ENCODE measurements around the gene TTF1. TPM values are rescaled to one million over a fixed set of nuclear protein-coding genes. Genes with fewer than 3 reads are reported as not detected.

The TTF1 gene
- total RNA-seq, 2 experiments from 2014 or later = 29.7 to 30.5 TPM

DNA sequence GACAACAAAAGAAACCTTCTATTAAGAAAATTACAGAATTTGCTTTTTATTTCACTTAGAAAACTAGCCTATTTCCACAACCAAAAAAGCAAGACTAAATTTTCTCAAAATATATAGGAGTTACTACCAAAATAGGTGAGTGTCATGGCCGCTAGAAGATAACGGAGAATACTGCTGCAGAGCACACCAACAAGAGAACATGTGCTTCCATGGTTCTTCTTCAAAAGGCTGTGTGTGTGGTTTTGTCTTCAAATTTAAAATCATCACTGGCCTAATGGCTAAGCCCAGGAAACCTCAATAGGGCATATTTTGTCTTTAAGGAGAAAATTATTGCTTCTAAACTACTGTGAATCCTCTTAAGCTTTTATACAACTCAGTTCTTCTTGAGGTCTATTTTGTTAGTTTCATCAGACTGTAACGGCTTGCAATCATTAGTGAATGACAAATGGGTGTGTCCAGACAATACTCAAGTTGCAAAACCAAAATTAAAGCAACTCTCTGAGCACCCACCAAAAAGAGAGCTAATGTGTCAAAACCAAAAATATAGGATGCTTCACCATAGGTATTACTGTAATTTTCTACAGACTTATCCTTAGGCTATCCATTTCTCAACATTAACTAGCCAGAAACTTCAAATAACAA is 55.1 kb downstream of the TTF1 start:
- H3K27me3 Mint-ChIP-seq = no peaks in the 10 kb centered on the region
- POLR2A ChIA-PET = no interaction called here
- H3K9me3 Mint-ChIP-seq = no peaks in the 10 kb centered on the region
- peak overlapping the region; percentile 95 for H3K27ac Mint-ChIP-seq
- CTCF ChIA-PET = interaction anchor here (1.2 to 2.2 kb wide), 3 partner anchors 20 to 53 kb away, joined by 3 to 6 read pairs (median 5); no protein-coding TSS in a partner anchor
- peaks cover 50% of the 10 kb centered on the region for H3K4me1 Mint-ChIP-seq
- DNase-seq = peak; percentile 10
- H3K4me3 Mint-ChIP-seq = peak overlapping the region; percentile 89
- peaks cover 50% of the 10 kb centered on the region for H3K36me3 Mint-ChIP-seq (ENCODE audit: low read depth)

GRCh38 chr9:132350861-132351315 is 55.8 kb downstream of the TTF1 start:
- POLR2A ChIA-PET = no interaction called here
- Mint-ChIP-seq H3K27ac (peak overlapping the region; percentile 95), H3K27me3 (no peaks in the 10 kb centered on the region), H3K9me3 (no peaks in the 10 kb centered on the region), H3K4me1 (peaks cover 50% of the 10 kb centered on the region), H3K4me3 (peak overlapping the region; percentile 89), H3K36me3 (ENCODE audit: low read depth) (peaks cover 56% of the 10 kb centered on the region)
- CTCF ChIA-PET = interaction anchor here (2.0 to 2.2 kb wide), 2 partner anchors 19 to 33 kb away, joined by 5 to 6 read pairs; no protein-coding TSS in a partner anchor
- DNase-seq = peak; percentile 53

GRCh38 chr9:132348676-132349075 is 58.0 kb downstream of the TTF1 start:
- ChIA-PET CTCF (no interaction called here), POLR2A (no interaction called here)
- no peak for DNase-seq
- Mint-ChIP-seq H3K27ac (peak overlapping the region; percentile 54), H3K4me3 (no peak overlapping the region), H3K9me3 (no peaks in the 10 kb centered on the region), H3K27me3 (no peaks in the 10 kb centered on the region), H3K4me1 (peaks cover 45% of the 10 kb centered on the region), H3K36me3 (ENCODE audit: low read depth) (peaks cover 68% of the 10 kb centered on the region)

- peaks cover 66% of the 10 kb centered on the region for H3K36me3 Mint-ChIP-seq (ENCODE audit: low read depth)
- peaks cover 25% of the 10 kb centered on the region for H3K4me1 Mint-ChIP-seq
- ChIA-PET CTCF (interaction anchor here (0.7 to 2.1 kb wide), 3 partner anchors 15 to 93 kb away, joined by 3 to 6 read pairs (median 5); no protein-coding TSS in a partner anchor), POLR2A (no interaction called here)
- no peaks in the 10 kb centered on the region for H3K27me3 Mint-ChIP-seq
- DNase-seq = no peak
- H3K4me3 Mint-ChIP-seq = no peak overlapping the region
- H3K9me3 Mint-ChIP-seq = no peaks in the 10 kb centered on the region
- H3K27ac Mint-ChIP-seq = no peak overlapping the region
These were observed 60.5 kb downstream of the TTF1 start for GRCh38 chr9:132346177-132346576.

DNA sequence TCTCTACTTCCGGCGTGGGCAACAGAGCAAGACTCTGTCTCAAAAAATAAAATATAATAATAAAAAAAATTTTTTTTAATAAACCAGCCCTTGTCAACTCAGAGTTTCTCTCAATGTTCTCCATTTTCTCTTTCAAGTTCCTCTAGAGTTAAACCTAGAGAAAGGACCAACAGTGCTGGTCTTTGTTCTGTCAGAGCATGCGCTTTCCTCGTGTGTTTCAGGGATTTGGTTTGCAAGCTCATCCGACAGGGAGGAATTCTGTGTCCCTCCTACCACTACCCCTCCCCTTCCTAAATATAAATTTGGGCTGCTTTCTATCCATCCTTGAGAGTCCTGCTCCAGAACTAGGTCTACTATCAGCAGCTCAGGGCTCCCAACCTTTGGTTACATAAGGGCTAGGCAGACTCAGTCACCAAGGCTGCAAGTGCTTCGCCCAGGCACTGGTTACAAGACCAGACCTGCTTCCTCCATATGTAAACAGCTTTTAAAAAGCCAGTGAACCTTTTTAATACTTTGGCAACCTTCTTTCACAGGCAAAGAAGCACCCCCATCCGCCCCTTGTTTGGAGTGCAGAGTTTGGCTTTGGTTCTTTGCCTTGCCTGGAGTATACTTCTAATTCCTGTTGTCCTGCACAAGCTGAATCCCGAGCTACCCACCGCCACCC is 65.3 kb downstream of the TTF1 start:
- H3K4me3 Mint-ChIP-seq = no peak overlapping the region
- no peak overlapping the region for H3K27ac Mint-ChIP-seq
- no peaks in the 10 kb centered on the region for H3K9me3 Mint-ChIP-seq
- H3K4me1 Mint-ChIP-seq = peaks cover 8% of the 10 kb centered on the region
- CTCF ChIA-PET = interaction anchor here (0.8 kb wide), 1 partner anchor 82 kb away, joined by 3 read pairs; no protein-coding TSS in a partner anchor
- POLR2A ChIA-PET = no interaction called here
- no peaks in the 10 kb centered on the region for H3K27me3 Mint-ChIP-seq
- no peak for DNase-seq
- H3K36me3 Mint-ChIP-seq (ENCODE audit: low read depth) = peaks cover 70% of the 10 kb centered on the region

DNA sequence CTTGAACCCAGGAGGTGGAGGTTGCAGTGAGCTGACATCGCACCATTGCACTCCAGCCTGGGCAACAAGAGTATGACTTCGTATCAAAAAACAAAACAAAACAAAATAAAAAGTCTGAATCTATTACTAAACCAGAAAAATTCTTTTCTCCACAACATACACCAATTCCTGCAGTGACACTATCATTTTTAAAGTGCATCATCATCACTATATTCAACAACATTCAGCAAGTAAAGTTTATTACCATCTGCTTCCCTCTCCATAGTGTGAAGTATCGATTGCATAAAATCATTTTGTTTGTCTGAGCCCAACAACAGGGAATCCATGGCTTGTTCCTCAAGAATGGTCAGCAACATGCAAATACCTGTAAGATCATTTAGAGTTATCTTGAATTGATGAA is 72.3 kb downstream of the TTF1 start:
- no peak for DNase-seq
- H3K27me3 Mint-ChIP-seq = no peaks in the 10 kb centered on the region
- CTCF ChIA-PET = no interaction called here
- no peak overlapping the region for H3K27ac Mint-ChIP-seq
- H3K9me3 Mint-ChIP-seq = peaks cover 4% of the 10 kb centered on the region
- peaks cover 83% of the 10 kb centered on the region for H3K36me3 Mint-ChIP-seq (ENCODE audit: low read depth)
- POLR2A ChIA-PET = no interaction called here
- no peak overlapping the region for H3K4me3 Mint-ChIP-seq
- H3K4me1 Mint-ChIP-seq = peaks cover 7% of the 10 kb centered on the region

DNA sequence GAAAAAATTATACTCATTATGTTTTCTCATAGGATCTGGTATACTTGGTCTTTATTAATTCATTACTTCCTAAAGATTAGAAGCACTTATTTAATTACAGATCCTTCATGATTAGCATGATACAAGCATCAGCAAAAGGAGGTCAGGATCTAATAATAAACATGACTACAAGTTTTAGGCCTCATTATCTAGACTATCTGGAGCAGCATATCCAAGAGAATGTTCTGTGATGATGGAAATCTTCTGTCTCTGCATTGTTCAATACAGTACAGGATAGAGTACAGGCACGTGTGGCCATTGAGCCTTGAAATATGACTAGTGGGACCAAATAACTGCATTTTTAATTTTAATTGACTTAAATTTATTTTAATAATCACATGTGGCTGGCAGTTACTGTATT is 73.1 kb downstream of the TTF1 start:
- no peak overlapping the region for H3K27ac Mint-ChIP-seq
- ChIA-PET CTCF (interaction anchor here (1.0 to 1.6 kb wide), 2 partner anchors 21 to 36 kb away, joined by 3 to 4 read pairs; partner anchors contain the start of gene SETX), POLR2A (no interaction called here)
- peaks cover 86% of the 10 kb centered on the region for H3K36me3 Mint-ChIP-seq (ENCODE audit: low read depth)
- peaks cover 5% of the 10 kb centered on the region for H3K9me3 Mint-ChIP-seq
- no peaks in the 10 kb centered on the region for H3K27me3 Mint-ChIP-seq
- DNase-seq = no peak
- peaks cover 9% of the 10 kb centered on the region for H3K4me1 Mint-ChIP-seq
- H3K4me3 Mint-ChIP-seq = no peak overlapping the region

DNA sequence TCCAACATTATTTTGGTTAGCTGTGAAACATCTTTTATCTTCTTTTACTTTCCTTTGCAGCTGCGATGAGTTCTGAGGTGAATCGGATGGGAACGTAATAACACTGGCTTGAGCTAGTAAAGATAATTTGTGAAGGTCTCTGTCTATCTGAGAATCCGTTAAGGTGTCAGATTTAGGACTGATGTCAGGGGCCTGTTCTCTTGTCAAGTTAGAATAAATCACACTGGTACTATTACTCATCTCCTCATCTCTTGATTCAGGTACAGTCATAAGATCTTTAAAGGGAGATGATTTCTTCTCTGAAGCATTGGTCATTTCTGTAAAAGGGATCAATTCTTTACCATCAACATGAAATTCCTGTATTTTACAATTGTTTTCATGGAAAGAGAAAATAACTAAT is 78.1 kb downstream of the TTF1 start:
- H3K36me3 Mint-ChIP-seq (ENCODE audit: low read depth) = peaks cover 90% of the 10 kb centered on the region
- H3K27me3 Mint-ChIP-seq = no peaks in the 10 kb centered on the region
- H3K4me3 Mint-ChIP-seq = no peak overlapping the region
- DNase-seq = no peak
- ChIA-PET CTCF (no interaction called here), POLR2A (no interaction called here)
- peaks cover 5% of the 10 kb centered on the region for H3K9me3 Mint-ChIP-seq
- no peak overlapping the region for H3K27ac Mint-ChIP-seq
- H3K4me1 Mint-ChIP-seq = peaks cover 31% of the 10 kb centered on the region

GRCh38 chr9:132327537-132327936 is 79.1 kb downstream of the TTF1 start:
- ChIA-PET POLR2A (no interaction called here), CTCF (no interaction called here)
- Mint-ChIP-seq H3K9me3 (peaks cover 5% of the 10 kb centered on the region), H3K27me3 (no peaks in the 10 kb centered on the region), H3K36me3 (ENCODE audit: low read depth) (peaks cover 92% of the 10 kb centered on the region), H3K4me1 (peaks cover 34% of the 10 kb centered on the region), H3K4me3 (no peak overlapping the region), H3K27ac (no peak overlapping the region)
- no peak for DNase-seq

Other genes starting within 250 kb of the TTF1 start
- gene NTNG2, start 244.8 kb downstream of the TTF1 start, total RNA-seq = 1 to 10 TPM; 5.4 to 6.6 TPM
- 10 to 100 TPM; 62.8 to 68.5 TPM for gene SETX, start 51.9 kb downstream of the TTF1 start, total RNA-seq
- gene CFAP77, start 3.4 kb upstream of the TTF1 start, total RNA-seq = not detected
- gene BARHL1, start 175.8 kb upstream of the TTF1 start, total RNA-seq = not detected

Data from activated CD4-positive, alpha-beta T cell treated with anti-CD3 and anti-CD28 coated beads, Interleukin-2, amount 10 ng/mL, durations not matched to agents 7 days and 5 days (primary cell).